ENCODE measurements around the gene GRB2. TPM values are rescaled to one million over a fixed set of nuclear protein-coding genes. Genes with fewer than 3 reads are reported as not detected.

The GRB2 gene
- total RNA-seq, 2 donors from 2014 or later, result 209 to 218 TPM

- ATAC-seq (replicated peaks in 1 of 2), result no peak
- H3K4me1 Mint-ChIP-seq (ENCODE audit: low read depth), result peaks cover 45% of the 10 kb centered on the region
- peak overlapping the region; percentile 86 to 93 for H3K4me3 Mint-ChIP-seq
- peaks cover 3 to 4% of the 10 kb centered on the region in 2 donors for H3K36me3 Mint-ChIP-seq (ENCODE audit: insufficient read depth in 2 of 2)
- no peaks in the 10 kb centered on the region for H3K27me3 Mint-ChIP-seq (ENCODE audit: low read depth)
- DNase-seq, result no peak
- no peaks in the 10 kb centered on the region for H3K9me3 Mint-ChIP-seq
- peak overlapping the region; percentile 51 for H3K27ac Mint-ChIP-seq
These were observed 741 bp upstream of the GRB2 start for GRCh38 chr17:75406222-75406615.

GRCh38 chr17:75404731-75405364, 630 bp downstream of the GRB2 start:
- H3K27me3 Mint-ChIP-seq (ENCODE audit: low read depth), result no peaks in the 10 kb centered on the region
- peak overlapping the region; percentile 83 for H3K27ac Mint-ChIP-seq
- H3K9me3 Mint-ChIP-seq, result no peaks in the 10 kb centered on the region
- H3K36me3 Mint-ChIP-seq (ENCODE audit: insufficient read depth in 2 of 2), result peaks cover 4 to 8% of the 10 kb centered on the region in 2 donors
- ATAC-seq (replicated peaks in 1 of 2), result peak; percentile 38 to 52
- peaks cover 50% of the 10 kb centered on the region for H3K4me1 Mint-ChIP-seq (ENCODE audit: low read depth)
- DNase-seq, result peak; percentile 65 to 68
- H3K4me3 Mint-ChIP-seq, result peak overlapping the region; percentile 86 to 93

- no peak for ATAC-seq (replicated peaks in 1 of 2)
- peak overlapping the region; percentile 86 to 93 for H3K4me3 Mint-ChIP-seq
These were observed 1.2 kb downstream of the GRB2 start for GRCh38 chr17:75404223-75404730.

GRCh38 chr17:75403131-75403530, 2.3 kb downstream of the GRB2 start:
- H3K27me3 Mint-ChIP-seq (ENCODE audit: low read depth), result no peaks in the 10 kb centered on the region
- peak overlapping the region; percentile 78 for H3K27ac Mint-ChIP-seq
- peak overlapping the region; percentile 91 to 93 for H3K4me3 Mint-ChIP-seq
- H3K9me3 Mint-ChIP-seq, result no peaks in the 10 kb centered on the region
- DNase-seq, result no peak
- no peak for ATAC-seq (replicated peaks in 1 of 2)
- H3K4me1 Mint-ChIP-seq (ENCODE audit: low read depth), result peaks cover 58% of the 10 kb centered on the region
- H3K36me3 Mint-ChIP-seq (ENCODE audit: insufficient read depth in 2 of 2), result peaks cover 4 to 11% of the 10 kb centered on the region in 2 donors

More at GRCh38 chr17:75404223-75404730, 1.2 kb downstream of the GRB2 start:
- DNase-seq, result peak; percentile 62 to 71
- Mint-ChIP-seq H3K9me3 (no peaks in the 10 kb centered on the region), H3K27me3 (ENCODE audit: low read depth) (no peaks in the 10 kb centered on the region), H3K4me1 (ENCODE audit: low read depth) (peaks cover 52% of the 10 kb centered on the region), H3K27ac (peak overlapping the region; percentile 83), H3K36me3 (ENCODE audit: insufficient read depth in 2 of 2) (peaks cover 4 to 11% of the 10 kb centered on the region in 2 donors)

DNA sequence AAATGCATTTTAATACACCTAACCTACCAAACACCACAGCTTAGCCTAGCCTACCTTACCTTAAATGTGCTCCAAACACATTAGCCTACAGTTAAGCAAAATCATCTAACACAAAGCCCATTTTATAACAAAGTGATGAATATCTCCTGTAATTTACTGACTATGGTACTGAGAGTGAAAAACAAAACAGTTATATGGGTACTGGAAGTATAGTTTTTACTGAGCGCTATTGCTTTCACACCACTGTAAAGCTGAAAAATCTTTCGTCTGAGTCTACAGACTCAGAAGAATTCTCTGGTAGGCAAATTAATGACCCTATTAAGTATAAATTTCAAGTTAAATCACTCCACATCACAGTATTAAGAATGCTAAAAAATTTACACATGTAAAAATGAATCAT, 3.5 kb downstream of the GRB2 start:
- Mint-ChIP-seq H3K27me3 (ENCODE audit: low read depth) (no peaks in the 10 kb centered on the region), H3K36me3 (ENCODE audit: insufficient read depth in 2 of 2) (peaks cover 4 to 11% of the 10 kb centered on the region in 2 donors), H3K4me3 (peak overlapping the region; percentile 75 to 77), H3K4me1 (ENCODE audit: low read depth) (peaks cover 65% of the 10 kb centered on the region), H3K27ac (peak overlapping the region; percentile 12), H3K9me3 (no peaks in the 10 kb centered on the region)
- no peak for DNase-seq
- peak; percentile 2 to 15 for ATAC-seq (replicated peaks in 1 of 2)

GRCh38 chr17:75400326-75400939, 5.0 kb downstream of the GRB2 start:
- Mint-ChIP-seq H3K36me3 (ENCODE audit: insufficient read depth in 2 of 2) (peaks cover 4 to 11% of the 10 kb centered on the region in 2 donors), H3K4me3 (no peak overlapping the region), H3K4me1 (ENCODE audit: low read depth) (peaks cover 67% of the 10 kb centered on the region), H3K27ac (peak overlapping the region; percentile 64), H3K9me3 (no peaks in the 10 kb centered on the region), H3K27me3 (ENCODE audit: low read depth) (no peaks in the 10 kb centered on the region)
- ATAC-seq (replicated peaks in 1 of 2) (no peak), DNase-seq (no peak)

DNA sequence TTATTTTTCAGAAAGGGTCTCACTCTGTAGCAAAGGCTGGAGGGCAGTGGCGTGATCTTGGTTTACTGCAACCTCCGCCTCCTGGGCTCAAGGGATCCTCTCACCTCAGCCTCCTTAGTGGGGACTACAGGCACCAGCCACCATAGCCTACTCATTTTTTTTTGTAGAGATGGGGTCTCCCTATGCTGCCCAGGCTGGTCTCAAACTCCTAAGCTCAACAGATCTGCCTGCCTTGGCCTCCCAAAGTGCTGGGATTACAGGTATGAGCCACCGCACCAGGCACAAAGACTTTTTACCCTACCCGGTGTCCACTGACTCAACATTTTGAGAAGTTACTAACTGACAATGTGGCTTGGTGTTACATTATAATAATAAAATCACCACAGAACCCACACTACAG, 7.2 kb downstream of the GRB2 start:
- H3K9me3 Mint-ChIP-seq, result no peaks in the 10 kb centered on the region
- peaks cover 79% of the 10 kb centered on the region for H3K4me1 Mint-ChIP-seq (ENCODE audit: low read depth)
- no peak overlapping the region for H3K4me3 Mint-ChIP-seq
- H3K36me3 Mint-ChIP-seq (ENCODE audit: insufficient read depth in 2 of 2), result peaks cover 0 to 8% of the 10 kb centered on the region in 2 donors
- no peaks in the 10 kb centered on the region for H3K27me3 Mint-ChIP-seq (ENCODE audit: low read depth)
- no peak for DNase-seq
- no peak overlapping the region for H3K27ac Mint-ChIP-seq
- ATAC-seq (replicated peaks in 1 of 2), result no peak

DNA sequence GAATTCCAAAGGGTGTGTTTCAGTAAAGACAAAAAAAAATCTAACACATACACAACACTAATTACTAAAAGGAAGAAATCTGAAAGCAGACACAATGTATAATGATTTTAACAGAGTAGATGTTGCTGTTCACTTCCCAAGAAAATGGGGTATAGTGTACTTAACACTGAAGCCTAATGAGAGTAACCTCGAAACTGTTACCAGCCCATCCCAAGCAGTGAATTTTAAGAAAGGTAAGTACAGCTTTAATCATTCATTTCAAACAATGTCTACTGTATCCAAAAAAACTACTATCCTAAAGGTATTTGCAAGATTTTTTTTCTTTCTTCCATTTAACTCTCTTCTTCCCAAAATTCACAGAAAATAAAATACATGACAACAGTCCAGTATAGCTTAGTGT, 8.3 kb downstream of the GRB2 start:
- H3K9me3 Mint-ChIP-seq, result no peaks in the 10 kb centered on the region

DNA sequence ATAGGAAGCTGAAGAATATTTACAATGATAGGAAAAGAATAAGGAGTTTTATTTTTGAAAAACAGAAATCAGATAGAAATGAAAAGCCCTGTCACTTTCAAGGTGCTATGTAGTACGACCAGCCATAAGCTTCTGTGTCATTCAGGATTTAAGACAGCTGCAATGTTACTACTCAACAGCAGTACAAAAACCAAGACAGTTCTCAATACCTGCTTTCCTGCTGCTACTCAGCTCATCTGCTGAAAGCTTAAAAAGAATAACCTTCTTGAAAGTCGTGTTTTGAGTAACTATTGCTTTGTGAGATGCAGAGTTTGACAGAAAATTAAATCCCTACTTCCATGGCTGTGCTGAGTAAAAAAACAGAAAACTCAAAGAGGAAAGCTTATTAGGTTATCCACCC, 8.7 kb downstream of the GRB2 start:
- H3K27me3 Mint-ChIP-seq (ENCODE audit: low read depth), result no peaks in the 10 kb centered on the region
- H3K4me1 Mint-ChIP-seq (ENCODE audit: low read depth), result peaks cover 79% of the 10 kb centered on the region
- ATAC-seq (replicated peaks in 1 of 2) (peak; percentile 61 to 66), DNase-seq (no peak)
- peak overlapping the region; percentile 76 for H3K27ac Mint-ChIP-seq
- H3K4me3 Mint-ChIP-seq, result peak overlapping the region in 1 of 2 donors; percentile 49
- H3K9me3 Mint-ChIP-seq, result no peaks in the 10 kb centered on the region
- H3K36me3 Mint-ChIP-seq (ENCODE audit: insufficient read depth in 2 of 2), result peaks cover 1 to 13% of the 10 kb centered on the region in 2 donors

More for the DNA sequence above, 8.3 kb downstream of the GRB2 start:
- no peaks in the 10 kb centered on the region for H3K27me3 Mint-ChIP-seq (ENCODE audit: low read depth)
- H3K4me3 Mint-ChIP-seq, result peak overlapping the region in 1 of 2 donors; percentile 49
- DNase-seq (no peak), ATAC-seq (replicated peaks in 1 of 2) (no peak)
- peaks cover 1 to 12% of the 10 kb centered on the region in 2 donors for H3K36me3 Mint-ChIP-seq (ENCODE audit: insufficient read depth in 2 of 2)
- peaks cover 79% of the 10 kb centered on the region for H3K4me1 Mint-ChIP-seq (ENCODE audit: low read depth)
- H3K27ac Mint-ChIP-seq, result peak overlapping the region; percentile 76

DNA sequence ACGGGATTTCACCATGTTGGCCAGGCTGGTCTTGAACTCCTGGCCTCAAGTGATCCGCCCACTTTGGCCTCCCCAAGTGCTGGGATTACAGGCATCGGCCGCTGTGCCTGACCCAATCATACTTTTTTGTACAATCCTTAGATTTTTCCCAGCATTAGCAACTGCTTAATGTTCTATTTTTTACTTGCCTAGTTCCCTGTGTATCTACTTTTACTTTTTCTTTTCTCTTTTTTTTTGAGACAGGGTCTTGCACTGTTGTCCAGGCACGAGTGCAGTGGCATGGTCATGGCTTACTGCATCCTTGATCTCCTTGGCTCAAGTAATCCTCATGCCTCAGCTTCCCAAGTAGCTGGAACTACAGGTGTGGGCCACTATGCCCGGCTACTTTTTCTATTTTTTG, 9.5 kb downstream of the GRB2 start:
- Mint-ChIP-seq H3K4me3 (peak overlapping the region; percentile 49 to 94), H3K36me3 (ENCODE audit: insufficient read depth in 2 of 2) (peaks cover 1 to 14% of the 10 kb centered on the region in 2 donors), H3K9me3 (no peaks in the 10 kb centered on the region), H3K27ac (peak overlapping the region; percentile 76), H3K4me1 (ENCODE audit: low read depth) (peaks cover 81% of the 10 kb centered on the region), H3K27me3 (ENCODE audit: low read depth) (no peaks in the 10 kb centered on the region)
- no peak for DNase-seq
- ATAC-seq (replicated peaks in 1 of 2), result no peak

DNA sequence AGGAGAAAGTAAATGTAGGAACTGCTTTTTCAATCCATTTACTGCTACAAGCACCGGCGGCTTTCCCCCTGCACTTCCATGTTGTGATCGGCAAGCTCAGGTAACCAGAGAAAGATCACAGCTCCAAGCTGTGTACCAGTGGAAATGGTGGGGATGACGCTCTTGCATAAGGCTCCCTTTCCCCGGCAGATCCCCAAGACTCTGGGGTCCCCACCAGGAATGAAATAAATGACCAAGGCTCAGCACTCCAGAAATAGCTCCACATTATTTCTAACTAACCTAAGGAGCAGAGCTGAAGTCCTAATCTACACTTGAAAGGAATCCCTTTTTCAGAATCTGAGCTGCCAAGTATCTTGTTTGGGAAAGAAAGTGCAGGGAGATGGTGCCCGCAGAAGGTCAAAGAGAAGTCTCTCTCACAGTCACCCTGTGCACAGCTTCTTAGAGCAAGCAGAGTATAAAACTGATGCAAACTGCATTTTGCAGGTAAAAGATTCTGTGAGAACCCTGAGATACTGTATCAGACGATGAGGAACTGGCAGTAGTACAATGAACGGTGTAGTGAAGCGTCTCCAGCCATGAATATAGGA, 11.1 kb downstream of the GRB2 start:
- peak overlapping the region; percentile 70 for H3K27ac Mint-ChIP-seq
- ATAC-seq (replicated peaks in 1 of 2) (no peak), DNase-seq (no peak)
- H3K4me1 Mint-ChIP-seq (ENCODE audit: low read depth), result peaks cover 89% of the 10 kb centered on the region
- H3K4me3 Mint-ChIP-seq, result peak overlapping the region; percentile 89 to 94
- H3K27me3 Mint-ChIP-seq (ENCODE audit: low read depth), result no peaks in the 10 kb centered on the region
- H3K9me3 Mint-ChIP-seq, result no peaks in the 10 kb centered on the region
- peaks cover 1 to 15% of the 10 kb centered on the region in 2 donors for H3K36me3 Mint-ChIP-seq (ENCODE audit: insufficient read depth in 2 of 2)

GRCh38 chr17:75393523-75394331, 11.8 kb downstream of the GRB2 start:
- peak overlapping the region; percentile 86 for H3K27ac Mint-ChIP-seq
- peak overlapping the region; percentile 89 to 94 for H3K4me3 Mint-ChIP-seq
- peaks cover 89% of the 10 kb centered on the region for H3K4me1 Mint-ChIP-seq (ENCODE audit: low read depth)
- ATAC-seq (replicated peaks in 1 of 2) (peak; percentile 90 to 93), DNase-seq (peak; percentile 80 to 83)
- H3K36me3 Mint-ChIP-seq (ENCODE audit: insufficient read depth in 2 of 2), result peaks cover 5 to 20% of the 10 kb centered on the region in 2 donors
- no peaks in the 10 kb centered on the region for H3K9me3 Mint-ChIP-seq
- H3K27me3 Mint-ChIP-seq (ENCODE audit: low read depth), result no peaks in the 10 kb centered on the region
